ENCODE measurements around the gene ARHGEF37.

ARHGEF37 gene

GRCh38 chr5:149645236-149645635 is 63.9 kb downstream of the ARHGEF37 start:
- DNase-seq: no peak
- H2BK12ac ChIP-seq (ENCODE audit: low read length in 2 of 2): no peak overlapping the region
- H3K27me3 ChIP-seq (ENCODE audit: control insufficient read depth in 1 of 2, insufficient read depth in 1 of 2, low read length in 2 of 2): peaks cover 0 to 35% of the 10 kb centered on the region in 2 experiments
- H3K14ac ChIP-seq (ENCODE audit: low read length in 2 of 2): no peak overlapping the region
- H2BK120ac ChIP-seq (ENCODE audit: low read depth, low read length): no peak overlapping the region
- no peak overlapping the region for H4K8ac ChIP-seq (ENCODE audit: low read length)
- no peak overlapping the region for H2AK5ac ChIP-seq (ENCODE audit: low read length, severe bottlenecking)
- H3K4ac ChIP-seq (ENCODE audit: low read depth in 1 of 2, low read length in 2 of 2): no peak overlapping the region
- H3K27ac ChIP-seq (ENCODE audit: low read length, poor library complexity, severe bottlenecking): no peak overlapping the region
- peaks cover 4% of the 10 kb centered on the region for H3K4me1 ChIP-seq (ENCODE audit: control insufficient read depth, insufficient read depth, low read depth, low read length)
- no peak overlapping the region for H3K9ac ChIP-seq (ENCODE audit: low read length)
- 80% methylated on average over 9 of the region's 9 CpGs for WGBS
- no peak overlapping the region for H4K91ac ChIP-seq (ENCODE audit: low read length)
- no peak overlapping the region for H2BK5ac ChIP-seq (ENCODE audit: low read depth, low read length, poor library complexity, severe bottlenecking)
- H3K4me3 ChIP-seq (ENCODE audit: insufficient read depth in 1 of 2, low read depth in 1 of 2, low read length in 2 of 2): no peak overlapping the region
- H3K9me3 ChIP-seq (ENCODE audit: control insufficient read depth, low read length): no peaks in the 10 kb centered on the region
- H2BK15ac ChIP-seq (ENCODE audit: low read depth, poor library complexity, severe bottlenecking): no peak overlapping the region
- H3K23ac ChIP-seq (ENCODE audit: low read length in 2 of 2): no peak overlapping the region
- no peak overlapping the region for H3K18ac ChIP-seq (ENCODE audit: low read depth in 1 of 2, low read length in 2 of 2)
- no peak overlapping the region for H3K4me2 ChIP-seq (ENCODE audit: low read length, poor library complexity, severe bottlenecking)
- H3K36me3 ChIP-seq (ENCODE audit: control insufficient read depth in 1 of 2, insufficient read depth in 2 of 2, low read depth in 1 of 2, low read length in 2 of 2): no peaks in the 10 kb centered on the region
- no peaks in the 10 kb centered on the region for H3K79me1 ChIP-seq (replicated peaks; ENCODE audit: low read length, poor library complexity, severe bottlenecking)
- no peak overlapping the region for H2AFZ ChIP-seq (ENCODE audit: low read depth, low read length)

- Histone ChIP-seq H3K4me2 (ENCODE audit: low read length, poor library complexity, severe bottlenecking) (no peak overlapping the region), H4K91ac (ENCODE audit: low read length) (no peak overlapping the region), H3K9ac (ENCODE audit: low read length) (no peak overlapping the region), H4K8ac (ENCODE audit: low read length) (no peak overlapping the region), H3K27me3 (ENCODE audit: control insufficient read depth in 1 of 2, insufficient read depth in 1 of 2, low read length in 2 of 2) (peaks cover 0 to 35% of the 10 kb centered on the region in 2 experiments), H3K18ac (ENCODE audit: low read depth in 1 of 2, low read length in 2 of 2) (no peak overlapping the region), H3K4me1 (ENCODE audit: control insufficient read depth, insufficient read depth, low read depth, low read length) (peaks cover 4% of the 10 kb centered on the region), H2BK12ac (ENCODE audit: low read length in 2 of 2) (no peak overlapping the region), H3K36me3 (ENCODE audit: control insufficient read depth in 1 of 2, insufficient read depth in 2 of 2, low read depth in 1 of 2, low read length in 2 of 2) (no peaks in the 10 kb centered on the region), H3K14ac (ENCODE audit: low read length in 2 of 2) (no peak overlapping the region), H3K23ac (ENCODE audit: low read length in 2 of 2) (no peak overlapping the region), H2BK5ac (ENCODE audit: low read depth, low read length, poor library complexity, severe bottlenecking) (no peak overlapping the region), H2AK5ac (ENCODE audit: low read length, severe bottlenecking) (no peak overlapping the region), H3K27ac (ENCODE audit: low read length, poor library complexity, severe bottlenecking) (no peak overlapping the region), H3K4me3 (ENCODE audit: insufficient read depth in 1 of 2, low read depth in 1 of 2, low read length in 2 of 2) (no peak overlapping the region), H3K79me1 (replicated peaks; ENCODE audit: low read length, poor library complexity, severe bottlenecking) (no peaks in the 10 kb centered on the region), H2BK120ac (ENCODE audit: low read depth, low read length) (no peak overlapping the region), H2AFZ (ENCODE audit: low read depth, low read length) (no peak overlapping the region), H3K4ac (ENCODE audit: low read depth in 1 of 2, low read length in 2 of 2) (no peak overlapping the region), H3K9me3 (ENCODE audit: control insufficient read depth, low read length) (no peaks in the 10 kb centered on the region), H2BK15ac (ENCODE audit: low read depth, poor library complexity, severe bottlenecking) (no peak overlapping the region)
- WGBS: 64% methylated on average over 5 of the region's 5 CpGs
- no peak for DNase-seq
These were observed 64.4 kb downstream of the ARHGEF37 start for GRCh38 chr5:149645725-149646124.

GRCh38 chr5:149646564-149646963 is 65.3 kb downstream of the ARHGEF37 start:
- Histone ChIP-seq H2BK12ac (ENCODE audit: low read length in 2 of 2) (no peak overlapping the region), H2BK5ac (ENCODE audit: low read depth, low read length, poor library complexity, severe bottlenecking) (no peak overlapping the region), H2BK120ac (ENCODE audit: low read depth, low read length) (no peak overlapping the region), H3K36me3 (ENCODE audit: control insufficient read depth in 1 of 2, insufficient read depth in 2 of 2, low read depth in 1 of 2, low read length in 2 of 2) (no peaks in the 10 kb centered on the region), H2AK5ac (ENCODE audit: low read length, severe bottlenecking) (no peak overlapping the region), H3K4me1 (ENCODE audit: control insufficient read depth, insufficient read depth, low read depth, low read length) (peaks cover 4% of the 10 kb centered on the region), H3K4ac (ENCODE audit: low read depth in 1 of 2, low read length in 2 of 2) (no peak overlapping the region), H3K9ac (ENCODE audit: low read length) (no peak overlapping the region), H2BK15ac (ENCODE audit: low read depth, poor library complexity, severe bottlenecking) (no peak overlapping the region), H3K27me3 (ENCODE audit: control insufficient read depth in 1 of 2, insufficient read depth in 1 of 2, low read length in 2 of 2) (peaks cover 0 to 35% of the 10 kb centered on the region in 2 experiments), H3K14ac (ENCODE audit: low read length in 2 of 2) (no peak overlapping the region), H3K4me2 (ENCODE audit: low read length, poor library complexity, severe bottlenecking) (no peak overlapping the region), H3K4me3 (ENCODE audit: insufficient read depth in 1 of 2, low read depth in 1 of 2, low read length in 2 of 2) (no peak overlapping the region), H3K27ac (ENCODE audit: low read length, poor library complexity, severe bottlenecking) (no peak overlapping the region), H4K8ac (ENCODE audit: low read length) (no peak overlapping the region), H3K18ac (ENCODE audit: low read depth in 1 of 2, low read length in 2 of 2) (no peak overlapping the region), H4K91ac (ENCODE audit: low read length) (no peak overlapping the region), H3K79me1 (replicated peaks; ENCODE audit: low read length, poor library complexity, severe bottlenecking) (no peaks in the 10 kb centered on the region), H3K23ac (ENCODE audit: low read length in 2 of 2) (no peak overlapping the region), H2AFZ (ENCODE audit: low read depth, low read length) (no peak overlapping the region), H3K9me3 (ENCODE audit: control insufficient read depth, low read length) (no peaks in the 10 kb centered on the region)
- DNase-seq: no peak
- WGBS: 84% methylated on average over 9 of the region's 9 CpGs

GRCh38 chr5:149647334-149647733 is 66.0 kb downstream of the ARHGEF37 start:
- Histone ChIP-seq H3K27ac (ENCODE audit: low read length, poor library complexity, severe bottlenecking) (no peak overlapping the region), H3K18ac (ENCODE audit: low read depth in 1 of 2, low read length in 2 of 2) (no peak overlapping the region), H2BK120ac (ENCODE audit: low read depth, low read length) (no peak overlapping the region), H3K79me1 (replicated peaks; ENCODE audit: low read length, poor library complexity, severe bottlenecking) (no peaks in the 10 kb centered on the region), H3K14ac (ENCODE audit: low read length in 2 of 2) (no peak overlapping the region), H3K23ac (ENCODE audit: low read length in 2 of 2) (no peak overlapping the region), H2AFZ (ENCODE audit: low read depth, low read length) (no peak overlapping the region), H4K91ac (ENCODE audit: low read length) (no peak overlapping the region), H3K9ac (ENCODE audit: low read length) (no peak overlapping the region), H3K4me3 (ENCODE audit: insufficient read depth in 1 of 2, low read depth in 1 of 2, low read length in 2 of 2) (no peak overlapping the region), H2BK12ac (ENCODE audit: low read length in 2 of 2) (no peak overlapping the region), H2BK15ac (ENCODE audit: low read depth, poor library complexity, severe bottlenecking) (no peak overlapping the region), H3K4ac (ENCODE audit: low read depth in 1 of 2, low read length in 2 of 2) (no peak overlapping the region), H3K36me3 (ENCODE audit: control insufficient read depth in 1 of 2, insufficient read depth in 2 of 2, low read depth in 1 of 2, low read length in 2 of 2) (no peaks in the 10 kb centered on the region), H3K4me2 (ENCODE audit: low read length, poor library complexity, severe bottlenecking) (no peak overlapping the region), H3K4me1 (ENCODE audit: control insufficient read depth, insufficient read depth, low read depth, low read length) (peaks cover 4% of the 10 kb centered on the region), H4K8ac (ENCODE audit: low read length) (no peak overlapping the region), H3K27me3 (ENCODE audit: control insufficient read depth in 1 of 2, insufficient read depth in 1 of 2, low read length in 2 of 2) (peaks cover 0 to 42% of the 10 kb centered on the region in 2 experiments), H2AK5ac (ENCODE audit: low read length, severe bottlenecking) (no peak overlapping the region), H2BK5ac (ENCODE audit: low read depth, low read length, poor library complexity, severe bottlenecking) (no peak overlapping the region), H3K9me3 (ENCODE audit: control insufficient read depth, low read length) (no peaks in the 10 kb centered on the region)
- 92% methylated on average over 3 of the region's 3 CpGs for WGBS
- DNase-seq: no peak

All from mesenchymal stem cell (in vitro differentiated cells and primary cell).